Osteocyte (in vitro differentiated cells): ENCODE data around the gene FLAD1. TPM values are rescaled to one million over a fixed set of nuclear protein-coding genes. Genes with fewer than 3 reads are reported as not detected.

ENCODE experiments used
- DNase-seq: peaks from one replicate; pipeline ENCODE4 v3.0.0; 2021; ENCODE audit warnings: mixed read lengths; ENCODE audit not compliant: unreplicated experiment; ENCODE audit errors: extremely low spot score
- H3K27ac Mint-ChIP-seq: one replicate; pipeline ENCODE4 v1.8.0; 2021; ENCODE audit warnings: mild to moderate bottlenecking, mixed read lengths; ENCODE audit not compliant: unreplicated experiment
- H3K27me3 Mint-ChIP-seq: one replicate; pipeline ENCODE4 v1.8.0; 2021; ENCODE audit warnings: mixed read lengths; ENCODE audit not compliant: unreplicated experiment
- H3K36me3 Mint-ChIP-seq: one replicate; pipeline ENCODE4 v1.8.0; 2021; ENCODE audit warnings: mixed read lengths; ENCODE audit not compliant: unreplicated experiment
- H3K4me1 Mint-ChIP-seq: one replicate; pipeline ENCODE4 v1.8.0; 2021; ENCODE audit warnings: mixed read lengths; ENCODE audit not compliant: unreplicated experiment
- H3K4me3 Mint-ChIP-seq: one replicate; pipeline ENCODE4 v1.8.0; 2021; ENCODE audit warnings: mild to moderate bottlenecking, moderate library complexity, mixed read lengths; ENCODE audit not compliant: unreplicated experiment
- H3K9me3 Mint-ChIP-seq: one replicate; pipeline ENCODE4 v1.8.0; 2021; ENCODE audit warnings: mixed read lengths; ENCODE audit not compliant: unreplicated experiment
- CTCF ChIP-seq: fragments of 200-600 bp; sonication (generic); IDR thresholded peaks from 2 replicates; pipeline ENCODE4 v1.5.0; 2021; ENCODE audit warnings: antibody characterized with exemption, mild to moderate bottlenecking, moderate library complexity
- total RNA-seq: library from RNA; stranded (reverse); gene quantifications from 2 replicates; pipeline ENCODE4 v1.2.1, GENCODE V29; 2021

Gene FLAD1
- total RNA-seq, 1 donor from 2014 or later, result 31.2 TPM

GRCh38 chr1:155001675-155002463 is 18.7 kb downstream of the FLAD1 start:
- no peaks in the 10 kb centered on the region for H3K27me3 Mint-ChIP-seq
- DNase-seq, result peak; percentile 100
- TF ChIP-seq CTCF, result peak; percentile 56
- H3K27ac Mint-ChIP-seq, result peak overlapping the region; percentile 95
- peak overlapping the region; percentile 94 for H3K4me3 Mint-ChIP-seq
- H3K36me3 Mint-ChIP-seq, result no peaks in the 10 kb centered on the region
- H3K4me1 Mint-ChIP-seq, result peaks cover 34% of the 10 kb centered on the region
- no peaks in the 10 kb centered on the region for H3K9me3 Mint-ChIP-seq

GRCh38 chr1:155002464-155003226 is 19.5 kb downstream of the FLAD1 start, which contains the start of gene ZBTB7B:
ZBTB7B (plus strand) TSS chr1:155002802; CDS start chr1:155014661, 11,859 bp downstream.
- H3K27ac Mint-ChIP-seq, result peak within 1 kb of the TSS; percentile 96
- H3K9me3 Mint-ChIP-seq, result no peaks in the 10 kb centered on the region
- no peaks in the 10 kb centered on the region for H3K36me3 Mint-ChIP-seq
- no peaks in the 10 kb centered on the region for H3K27me3 Mint-ChIP-seq
- DNase-seq, result no peak
- no peak for TF ChIP-seq CTCF
- H3K4me3 Mint-ChIP-seq, result peak within 1 kb of the TSS; percentile 94
- peaks cover 34% of the 10 kb centered on the region for H3K4me1 Mint-ChIP-seq

GRCh38 chr1:155003227-155003765 is 20.2 kb downstream of the FLAD1 start:
- DNase-seq, result no peak
- Mint-ChIP-seq H3K4me3 (peak overlapping the region; percentile 91), H3K27me3 (no peaks in the 10 kb centered on the region), H3K36me3 (no peaks in the 10 kb centered on the region), H3K27ac (peak overlapping the region; percentile 96), H3K4me1 (peaks cover 34% of the 10 kb centered on the region), H3K9me3 (no peaks in the 10 kb centered on the region)
- no peak for TF ChIP-seq CTCF

GRCh38 chr1:155003766-155004351 is 20.7 kb downstream of the FLAD1 start:
- TF ChIP-seq CTCF, result no peak
- Mint-ChIP-seq H3K4me1 (peaks cover 32% of the 10 kb centered on the region), H3K27me3 (no peaks in the 10 kb centered on the region), H3K36me3 (no peaks in the 10 kb centered on the region), H3K4me3 (peak overlapping the region; percentile 91), H3K9me3 (no peaks in the 10 kb centered on the region), H3K27ac (peak overlapping the region; percentile 96)
- DNase-seq, result no peak
